HepG2 (cell line): ENCODE data around the gene GLRX5. TPM values are rescaled to one million over a fixed set of nuclear protein-coding genes. Genes with fewer than 3 reads are reported as not detected.

Source experiments
- BCL6 ChIP-seq: IDR thresholded peaks from 2 replicates; pipeline ENCODE4 v1.6.1; 2016; ENCODE audit warnings: missing genetic modification reagents, missing compliant biosample characterization
- CTCF ChIP-seq: sonication (generic); formaldehyde crosslinking; IDR thresholded peaks from 2 replicates; pipeline ENCODE4 v1.5.0; 2020; ENCODE audit warnings: mild to moderate bottlenecking, missing genetic modification reagents, moderate library complexity
- DNMT3B ChIP-seq: conservative IDR thresholded peaks from 2 replicates; pipeline ENCODE4 v1.6.1; 2016; ENCODE audit warnings: missing biosample characterization, control low read depth
- HNRNPL ChIP-seq: fragments of 200-400 bp; formaldehyde crosslinking; IDR thresholded peaks from 2 replicates; pipeline ENCODE4 v1.6.1; 2017; ENCODE audit warnings: mild to moderate bottlenecking, low read depth, low read length
- KDM5B ChIP-seq: sonication (generic); formaldehyde crosslinking; IDR thresholded peaks from 2 replicates; pipeline ENCODE4 v1.4.0; 2020; ENCODE audit warnings: missing genetic modification reagents, mild to moderate bottlenecking, borderline replicate concordance
- MAFF ChIP-seq: IDR thresholded peaks from 2 replicates; pipeline ENCODE4 v1.6.1; 2011; ENCODE audit warnings: low read depth, low read length, improper control_type of control experiment
- MAFK ChIP-seq, 2 experiments: IDR thresholded peaks in 1 of 2; conservative IDR thresholded peaks in 1 of 2; 2 replicates each; pipeline ENCODE4 v1.6.1; 2011; ENCODE audit warnings: improper control_type of control experiment in 2 of 2, low read length in 2 of 2
- MATR3 ChIP-seq: sonication (generic); formaldehyde crosslinking; IDR thresholded peaks from 2 replicates; pipeline ENCODE4 v1.4.0; 2020; ENCODE audit warnings: missing genetic modification reagents
- MLLT10 ChIP-seq: sonication (generic); formaldehyde crosslinking; IDR thresholded peaks from 2 replicates; pipeline ENCODE4 v1.4.0; 2020; ENCODE audit warnings: missing genetic modification reagents
- NCOR1 ChIP-seq: fragments of 200-600 bp; sonication (generic); IDR thresholded peaks from 2 replicates; pipeline ENCODE4 v1.7.0; 2017; ENCODE audit warnings: antibody characterized with exemption, low read length, borderline replicate concordance
- SALL1 ChIP-seq: sonication (generic); formaldehyde crosslinking; IDR thresholded peaks from 2 replicates; pipeline ENCODE4 v1.8.0; 2022; ENCODE audit warnings: mild to moderate bottlenecking, missing genetic modification reagents
- SMC3 ChIP-seq: IDR thresholded peaks from 2 replicates; pipeline ENCODE4 v1.6.1; 2011; ENCODE audit warnings: low read length, improper control_type of control experiment
- TFAP4 ChIP-seq: sonication (generic); IDR thresholded peaks from 2 replicates; pipeline ENCODE4 v1.6.1; 2016; ENCODE audit warnings: low read depth, borderline replicate concordance
- WIZ ChIP-seq: sonication (generic); formaldehyde crosslinking; IDR thresholded peaks from 2 replicates; pipeline ENCODE4 v1.5.1; 2020; ENCODE audit warnings: mild to moderate bottlenecking, missing genetic modification reagents
- ZFYVE20 ChIP-seq: sonication (generic); formaldehyde crosslinking; IDR thresholded peaks from 2 replicates; pipeline ENCODE4 v1.8.0; 2023; ENCODE audit warnings: low read depth, mild to moderate bottlenecking, moderate library complexity, missing genetic modification reagents, borderline replicate concordance
- ZNF296 ChIP-seq: sonication (generic); formaldehyde crosslinking; conservative IDR thresholded peaks from 2 replicates; pipeline ENCODE4 v1.5.0; 2020; ENCODE audit warnings: mild to moderate bottlenecking, missing genetic modification reagents
- ZNF451 ChIP-seq: sonication (generic); formaldehyde crosslinking; IDR thresholded peaks from 2 replicates; pipeline ENCODE4 v1.5.0; 2020; ENCODE audit warnings: mild to moderate bottlenecking, missing genetic modification reagents
- ZNF563 ChIP-seq: sonication (generic); formaldehyde crosslinking; IDR thresholded peaks from 2 replicates; pipeline ENCODE4 v1.8.0; 2022; ENCODE audit warnings: mild to moderate bottlenecking, moderate library complexity, missing genetic modification reagents
- ZNF572 ChIP-seq: sonication (generic); formaldehyde crosslinking; IDR thresholded peaks from 2 replicates; pipeline ENCODE4 v1.5.1; 2020; ENCODE audit warnings: mild to moderate bottlenecking, missing genetic modification reagents
- ZNF644 ChIP-seq: IDR thresholded peaks from 2 replicates; pipeline ENCODE4 v1.6.1; 2016; ENCODE audit warnings: low read depth
- ZNF687 ChIP-seq: sonication (generic); formaldehyde crosslinking; IDR thresholded peaks from 2 replicates; pipeline ENCODE4 v1.5.1; 2020; ENCODE audit warnings: mild to moderate bottlenecking, missing genetic modification reagents, moderate library complexity
- ZNF790 ChIP-seq: sonication (generic); formaldehyde crosslinking; IDR thresholded peaks from 2 replicates; pipeline ENCODE4 v1.8.0; 2022; ENCODE audit warnings: missing genetic modification reagents, mild to moderate bottlenecking, borderline replicate concordance
- ZSCAN21 ChIP-seq: sonication (generic); formaldehyde crosslinking; IDR thresholded peaks from 2 replicates; pipeline ENCODE4 v1.8.0; 2022; ENCODE audit warnings: mild to moderate bottlenecking, missing genetic modification reagents, moderate library complexity, borderline replicate concordance
- ZSCAN5A ChIP-seq: sonication (generic); formaldehyde crosslinking; IDR thresholded peaks from 2 replicates; pipeline ENCODE4 v1.8.0; 2022; ENCODE audit warnings: mild to moderate bottlenecking, missing genetic modification reagents, borderline replicate concordance
- polyA plus RNA-seq, 8 experiments: library from polyadenylated mRNA; depleted of rRNA in 3 of 8; stranded (reverse) in 7 of 8; unstranded in 1 of 8; fragments of >200 nt; fragmentation: Illumina TruSeq in 4 of 8; extraction: Trizol in 4 of 8; gene quantifications; 2 replicates each; pipeline versions ENCODE4 v1.2.1 to v1.2.3, GENCODE V29; 2011 to 2016; ENCODE audit warnings: low read depth in 4 of 8, missing spikeins in 1 of 8, mixed read lengths in 1 of 8; ENCODE audit not compliant: insufficient read depth in 1 of 8
- total RNA-seq, 5 experiments: library from RNA; depleted of rRNA; stranded (reverse); fragments of >200 nt; fragmentation: Illumina TruSeq; extraction: Trizol; gene quantifications; 2 replicates each; pipeline ENCODE4 v1.2.3, GENCODE V29; 2016; ENCODE audit warnings: low read depth in 1 of 5

GLRX5 gene
- total and polyA plus RNA-seq, 2 of the 13 experiments (the other 11 are each of a cell fraction or from before 2014, with no cell fraction given), result 122 to 146 TPM

GRCh38 chr14:95515080-95515489 is 19.8 kb upstream of the GLRX5 start (continued):
- no peak for TF ChIP-seq MLLT10
- TF ChIP-seq SALL1 (CRISPR knock-in tag), result peak; percentile 17; the same call in 1 of the 2 replicates
- no peak for TF ChIP-seq MAFK (conservative IDR thresholded peaks at IDR 0.05 in 1 of 2, IDR thresholded peaks at IDR 0.05 in 1 of 2; ENCODE audit: low read length in 2 of 2)
- TF ChIP-seq ZSCAN21, result no peak
- TF ChIP-seq ZNF644, result no peak
- no peak for TF ChIP-seq MATR3 (CRISPR knock-in tag)
- no peak for TF ChIP-seq ZFYVE20 (CRISPR knock-in tag)
- 0 out of 2 replicates have a peak, but pooled peaks have one; percentile 38 for TF ChIP-seq ZNF563 (CRISPR knock-in tag)
- 0 out of 2 replicates have a peak, but pooled peaks have one; percentile 35 for TF ChIP-seq HNRNPL
- peak; percentile 2; the same call in 1 of the 2 replicates for TF ChIP-seq KDM5B (CRISPR knock-in tag)
- no peak for TF ChIP-seq MAFF
- TF ChIP-seq DNMT3B (CRISPR knock-in tag), result no peak
- no peak for TF ChIP-seq WIZ (CRISPR knock-in tag)
- peak; percentile 29; the same call in 1 of the 2 replicates for TF ChIP-seq ZNF572 (CRISPR knock-in tag)
- TF ChIP-seq SMC3, result no peak
- no peak for TF ChIP-seq CTCF (CRISPR knock-in tag)
- TF ChIP-seq ZNF790 (CRISPR knock-in tag), result 0 out of 2 replicates have a peak, but pooled peaks have one; percentile 44
- no peak for TF ChIP-seq ZNF451 (CRISPR knock-in tag)
- peak; percentile 62; the same call in 1 of the 2 replicates for TF ChIP-seq TFAP4
- TF ChIP-seq BCL6 (CRISPR knock-in tag), result no peak
- TF ChIP-seq ZNF296, result no peak
- TF ChIP-seq ZNF687, result peak; percentile 60
- TF ChIP-seq ZSCAN5A (CRISPR knock-in tag), result no peak
- no peak for TF ChIP-seq NCOR1
